T-helper 9 cell (primary cell): Measurements from ENCODE around the gene TOB1.

Source experiments
- DNase-seq: peaks from one replicate; pipeline ENCODE4 v3.0.0-alpha.2; 2020
- total RNA-seq, 2 donors: gene quantifications; one replicate each; lab custom pipeline; 2026; lab: John Stamatoyannopoulos, UW

TOB1 gene
- 29.7 to 342 reads per million in 2 donors for total RNA-seq

DNA sequence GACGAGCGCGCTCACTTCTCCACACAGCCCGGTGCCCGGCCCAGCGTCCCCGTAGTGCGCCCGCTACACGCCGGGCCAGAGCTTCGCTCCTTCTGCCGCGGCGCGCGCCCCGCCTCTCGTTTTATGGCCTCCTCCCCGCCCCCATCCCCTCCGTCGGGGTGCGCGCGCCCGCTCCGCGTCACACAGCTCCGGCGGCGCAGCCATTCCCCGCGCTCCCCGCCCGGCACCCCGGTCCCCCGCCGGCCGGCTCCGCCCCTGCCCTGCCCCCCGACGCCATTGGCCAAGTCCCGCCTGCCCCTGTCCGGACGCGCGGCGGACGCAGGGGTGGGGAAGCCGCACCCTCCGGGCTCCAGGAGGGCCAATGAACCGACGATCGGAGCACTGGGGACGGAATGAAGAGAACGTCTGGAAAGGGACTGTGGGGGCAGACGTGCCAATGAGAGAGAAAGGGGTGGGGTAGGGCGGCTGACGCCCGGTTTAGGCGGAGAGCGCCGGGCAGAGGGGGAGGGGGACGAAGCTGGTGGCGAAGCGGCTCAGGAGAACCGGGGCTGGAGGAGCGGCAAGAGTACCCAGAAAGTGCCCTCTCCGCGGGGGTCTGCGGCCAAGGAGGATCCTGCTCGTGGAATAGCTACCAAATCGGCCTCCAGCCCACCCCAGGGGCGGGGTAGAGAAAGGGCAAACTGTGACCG, at the start of gene TOB1:
TOB1 (minus strand) TSS at position 94 of the 689 bp plus-strand sequence. CDS start 2,337 bp downstream, outside the sequence.
- DNase-seq: peak; percentile 96

DNA sequence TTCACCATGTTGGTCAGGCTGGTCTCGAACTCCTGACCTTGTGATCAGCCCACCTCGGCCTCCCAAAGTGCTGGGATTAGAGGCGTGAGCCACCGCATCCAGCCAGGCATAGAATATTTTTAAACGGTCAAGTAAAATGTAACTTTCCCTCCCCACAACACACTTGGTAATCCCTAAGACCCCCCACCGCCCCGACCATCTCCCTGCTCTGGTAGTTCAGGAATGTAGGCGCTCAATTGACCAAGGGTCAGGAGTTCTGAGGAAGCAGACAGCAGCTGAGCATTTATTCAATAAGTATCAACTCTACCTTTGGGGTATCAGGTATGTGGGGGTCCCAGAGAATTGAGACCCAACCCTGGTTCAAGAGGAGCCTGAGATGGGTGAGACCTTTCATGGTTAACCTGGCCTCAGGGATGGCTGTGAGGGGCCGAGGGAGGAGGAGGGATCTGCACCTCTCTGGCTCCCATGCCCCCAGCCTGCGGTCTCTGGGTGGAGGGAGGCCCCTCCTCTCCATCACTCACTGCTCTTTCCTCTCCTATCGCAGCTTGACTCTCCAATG, 48.4 kb upstream of the TOB1 start:
- no peak for DNase-seq

- no peak for DNase-seq
Measured at GRCh38 chr17:50913120-50913519, 47.0 kb upstream of the TOB1 start.

GRCh38 chr17:50911890-50912289, 45.7 kb upstream of the TOB1 start:
- DNase-seq: no peak

GRCh38 chr17:50911450-50911849, 45.3 kb upstream of the TOB1 start:
- DNase-seq: no peak

DNA sequence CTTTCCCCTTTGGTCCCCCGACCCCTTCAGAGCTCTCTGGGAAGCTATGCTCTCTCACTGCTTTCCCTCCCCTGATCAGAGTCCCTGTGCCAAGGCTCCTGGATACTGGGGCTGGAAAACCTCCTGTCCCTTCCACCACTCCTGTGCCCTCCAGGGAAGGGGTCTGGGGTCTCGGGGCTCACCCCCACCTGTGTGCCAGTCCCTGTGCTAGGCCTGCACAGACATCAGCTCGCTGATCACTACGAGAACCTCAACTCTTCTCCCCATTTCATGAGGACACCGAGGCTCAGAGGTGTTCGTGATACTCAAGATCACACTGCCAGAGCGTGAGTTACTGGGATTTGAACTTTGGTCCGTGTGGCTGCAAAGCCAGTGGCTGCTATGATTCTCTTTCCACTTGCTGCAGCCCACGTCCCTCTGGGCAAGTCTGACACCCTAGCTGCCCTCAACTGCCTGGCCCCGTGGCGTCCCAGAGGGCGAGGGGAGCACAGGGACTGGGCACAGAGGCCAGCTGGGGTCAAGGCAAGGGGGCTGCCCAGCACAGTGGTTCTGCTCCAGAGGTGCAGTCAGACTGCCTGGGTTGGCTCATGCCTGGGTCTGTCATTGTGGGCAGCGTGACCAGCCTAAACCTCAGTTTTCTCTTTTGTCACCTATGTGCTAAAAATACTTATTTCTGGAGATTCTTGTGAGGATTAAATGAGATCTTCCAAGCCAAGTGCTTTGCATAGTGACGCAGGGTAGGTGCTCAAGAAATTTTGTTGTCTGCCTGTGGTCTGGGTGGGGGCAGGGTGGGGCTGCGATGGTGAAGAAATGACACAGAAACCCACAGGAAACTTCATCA, 43.8 kb upstream of the TOB1 start:
- peak; percentile 74 for DNase-seq

- DNase-seq: peak; percentile 60
Measured at GRCh38 chr17:50908860-50909764, 43.0 kb upstream of the TOB1 start.

- DNase-seq: no peak
Measured at GRCh38 chr17:50908140-50908859, 42.1 kb upstream of the TOB1 start.

GRCh38 chr17:50906443-50906842, 40.3 kb upstream of the TOB1 start:
- DNase-seq: no peak

GRCh38 chr17:50905460-50905803, 39.3 kb upstream of the TOB1 start:
- DNase-seq: no peak

- no peak for DNase-seq
Measured at GRCh38 chr17:50904518-50905459, 38.6 kb upstream of the TOB1 start.

GRCh38 chr17:50903604-50904517, 37.7 kb upstream of the TOB1 start:
- DNase-seq: peak; percentile 32

- no peak for DNase-seq
Measured at GRCh38 chr17:50902372-50903353, 36.5 kb upstream of the TOB1 start.

GRCh38 chr17:50900383-50900892, 34.3 kb upstream of the TOB1 start:
- DNase-seq: no peak

- no peak for DNase-seq
Measured at GRCh38 chr17:50899559-50900319, 33.6 kb upstream of the TOB1 start.

- no peak for DNase-seq
Measured at GRCh38 chr17:50899005-50899460, 32.9 kb upstream of the TOB1 start.

GRCh38 chr17:50898369-50899004, 32.3 kb upstream of the TOB1 start:
- DNase-seq: no peak
